Fibroblast of skin of abdomen (primary cell): Measurements from ENCODE around the gene MCAT. TPM values are rescaled to one million over a fixed set of nuclear protein-coding genes. Genes with fewer than 3 reads are reported as not detected.

ENCODE experiments used
- DNase-seq: peaks from one replicate; pipeline ENCODE4 v3.0.0-alpha.2; 2013
- polyA plus RNA-seq, 2 experiments: library from polyadenylated mRNA; unstranded; fragments of 120-200 nt; gene quantifications; one replicate each; pipeline ENCODE4 v1.2.1, GENCODE V29; 2013; ENCODE audit not compliant: insufficient read length in 2 of 2

Gene MCAT
- 10.3 TPM for polyA plus RNA-seq (2013, experiment 1 of 2; ENCODE audit: insufficient read length)
- polyA plus RNA-seq (2013, experiment 2 of 2; ENCODE audit: insufficient read length): 11.5 TPM

DNA sequence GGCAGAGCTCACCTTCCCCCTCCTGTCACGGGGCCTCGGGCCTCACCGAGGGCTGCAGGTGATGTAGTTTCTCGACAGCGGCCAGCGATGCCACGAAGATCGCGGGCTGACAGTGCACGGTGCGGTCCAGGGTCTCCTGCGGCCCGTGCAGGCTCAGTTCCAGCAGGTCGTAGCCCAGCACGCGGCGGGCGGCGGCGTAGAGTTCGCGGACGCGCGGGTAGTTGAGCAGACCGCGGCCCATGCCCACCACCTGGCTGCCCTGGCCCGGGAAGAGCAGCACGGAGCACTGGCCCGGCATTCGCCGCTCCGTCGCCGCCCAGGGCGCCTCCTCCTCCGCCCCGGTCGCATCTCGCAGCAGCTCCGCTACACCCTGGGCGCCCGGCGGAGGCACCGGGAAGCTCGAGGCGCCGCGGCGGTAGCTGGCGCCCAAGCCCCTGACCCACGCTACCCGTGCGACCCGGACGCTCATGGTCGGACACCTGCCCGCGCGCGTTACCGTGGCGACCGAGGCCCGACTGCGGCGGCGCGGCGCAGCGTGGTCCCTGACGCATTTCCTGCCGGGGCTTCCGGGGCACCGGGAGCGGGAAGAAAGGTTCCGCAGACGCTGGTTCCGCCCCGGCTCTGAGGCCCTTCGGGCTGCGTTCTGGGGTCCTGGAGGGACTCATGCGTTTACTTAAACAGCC, at the start of gene MCAT:
Gene MCAT, minus strand, starts transcription at position 519 of the 683 bp plus-strand sequence. Its CDS starts 50 bp downstream, at position 469.
- DNase-seq: peak; percentile 72

- DNase-seq: no peak
Observed at GRCh38 chr22:43191831-43192230, 48.6 kb upstream of the MCAT start.

DNA sequence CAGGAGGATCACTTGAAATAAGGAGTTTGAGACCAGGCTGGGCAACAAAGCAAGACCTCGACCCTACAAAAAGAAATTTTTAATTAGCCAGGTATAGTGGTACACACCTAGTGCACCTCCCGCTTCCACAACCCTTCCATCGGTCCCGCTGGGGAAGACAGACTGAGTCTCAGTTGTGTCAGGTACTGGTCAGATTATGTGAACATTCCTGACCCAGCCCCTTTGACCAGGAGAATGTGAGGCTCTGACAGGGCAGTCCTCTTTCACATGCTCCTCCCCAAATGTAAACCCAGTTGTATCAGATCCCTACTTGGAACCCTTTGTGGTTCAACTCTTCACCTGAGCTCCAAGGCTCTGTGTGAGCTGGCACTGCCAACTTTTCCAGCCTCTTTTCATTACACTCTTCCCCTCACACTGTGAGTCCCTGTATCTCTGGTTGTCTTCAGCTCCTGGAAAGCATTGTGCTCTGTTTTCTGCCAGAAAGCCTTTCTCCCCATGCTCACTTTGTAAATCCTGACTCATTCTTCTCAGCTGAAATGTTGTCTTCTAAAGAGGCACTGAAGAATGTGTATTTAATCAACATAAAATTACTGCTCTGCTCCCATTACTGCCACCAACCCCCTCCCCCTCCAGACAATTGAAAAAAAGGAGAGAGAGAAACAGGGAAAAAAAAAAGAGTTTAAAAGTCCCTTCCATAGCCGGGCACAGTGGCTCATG, 45.8 kb upstream of the MCAT start:
- no peak for DNase-seq

- DNase-seq: peak; percentile 95
Observed at GRCh38 chr22:43187171-43188099, 44.2 kb upstream of the MCAT start.

- DNase-seq: peak; percentile 64
Observed at GRCh38 chr22:43186272-43187170, 43.3 kb upstream of the MCAT start, which contains the start of gene TTLL12. Gene TTLL12, minus strand, starts transcription at chr22:43187134. Its CDS starts 65 bp downstream, at chr22:43187069.

DNA sequence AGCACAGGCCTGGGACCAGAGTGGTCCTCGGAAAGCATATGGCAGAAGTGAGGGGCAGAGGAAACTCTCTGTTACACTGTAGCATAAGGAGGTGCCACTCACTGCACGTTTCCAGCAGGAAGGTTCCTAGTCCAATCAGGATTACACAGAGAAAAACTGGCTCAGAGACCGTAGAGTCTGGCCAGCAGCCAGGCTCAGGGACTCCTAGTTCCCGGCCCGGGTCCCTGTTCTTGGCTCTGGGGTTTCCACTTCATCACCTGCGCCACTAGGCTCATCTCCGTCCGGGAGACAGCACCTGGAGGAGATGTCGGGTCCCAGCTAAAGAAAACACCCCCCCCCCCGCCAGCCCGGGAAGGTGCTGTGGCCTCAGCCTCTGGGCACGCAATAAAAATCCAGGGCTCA, 42.7 kb upstream of the MCAT start:
- DNase-seq: no peak

GRCh38 chr22:43183496-43184277, 40.5 kb upstream of the MCAT start:
- DNase-seq: no peak

DNA sequence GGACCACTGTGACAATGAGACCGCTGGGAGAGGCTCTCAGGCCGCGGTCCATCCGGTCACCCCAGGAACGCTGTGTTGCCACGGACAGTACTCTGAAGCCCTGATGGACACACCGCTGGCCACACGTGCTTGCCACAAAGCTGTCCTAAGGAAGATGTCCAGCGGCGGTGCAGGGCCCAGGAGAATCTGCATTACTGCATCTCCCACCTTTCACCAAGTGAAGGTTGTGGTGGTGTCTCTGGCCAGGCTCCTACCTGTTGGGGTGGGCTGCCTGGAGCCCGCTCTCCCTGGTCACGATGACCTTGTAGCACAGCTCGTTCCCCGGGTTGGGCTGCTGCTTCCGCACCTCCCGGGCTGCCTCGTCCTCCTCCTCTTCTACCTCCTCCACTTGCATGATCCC, 39.5 kb upstream of the MCAT start:
- DNase-seq: no peak

- no peak for DNase-seq
Observed at GRCh38 chr22:43182118-43182517, 38.9 kb upstream of the MCAT start.

GRCh38 chr22:43181321-43182076, 38.3 kb upstream of the MCAT start:
- no peak for DNase-seq

GRCh38 chr22:43180670-43181069, 37.5 kb upstream of the MCAT start:
- no peak for DNase-seq

DNA sequence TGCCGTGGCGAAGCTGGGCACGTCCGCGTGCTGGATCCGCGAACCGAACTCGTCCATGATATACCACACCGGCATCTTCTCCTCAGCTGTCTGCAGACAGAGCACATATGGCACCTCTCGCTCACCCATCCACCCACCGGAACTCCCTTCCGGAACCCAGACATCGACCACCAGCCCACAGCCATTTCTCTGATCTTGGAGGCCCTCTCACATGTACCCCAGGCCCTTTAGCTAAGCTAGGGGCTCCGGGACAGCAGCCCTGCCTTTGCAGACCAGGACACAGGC, 36.7 kb upstream of the MCAT start:
- DNase-seq: no peak

GRCh38 chr22:43179146-43179910, 36.1 kb upstream of the MCAT start:
- no peak for DNase-seq

DNA sequence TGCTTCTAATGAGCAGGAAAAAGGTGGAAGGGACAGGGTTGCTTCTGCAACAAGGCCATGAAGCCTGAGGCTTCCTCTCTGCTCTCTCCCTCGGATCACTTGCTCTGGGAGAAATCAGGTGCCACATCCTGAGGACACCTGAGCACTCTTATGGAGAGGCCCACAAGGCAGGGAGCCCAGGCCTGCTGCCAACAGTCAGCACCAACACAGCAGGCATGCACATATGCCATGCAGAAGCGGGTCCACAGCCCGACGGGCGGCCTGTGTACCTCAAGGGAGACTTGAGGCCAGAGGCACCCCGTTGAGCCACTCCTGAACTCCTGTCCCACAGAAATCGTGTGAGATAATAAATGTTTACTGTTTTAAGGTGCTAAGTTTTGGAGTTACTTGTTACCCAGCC, 34.3 kb upstream of the MCAT start:
- DNase-seq: no peak

DNA sequence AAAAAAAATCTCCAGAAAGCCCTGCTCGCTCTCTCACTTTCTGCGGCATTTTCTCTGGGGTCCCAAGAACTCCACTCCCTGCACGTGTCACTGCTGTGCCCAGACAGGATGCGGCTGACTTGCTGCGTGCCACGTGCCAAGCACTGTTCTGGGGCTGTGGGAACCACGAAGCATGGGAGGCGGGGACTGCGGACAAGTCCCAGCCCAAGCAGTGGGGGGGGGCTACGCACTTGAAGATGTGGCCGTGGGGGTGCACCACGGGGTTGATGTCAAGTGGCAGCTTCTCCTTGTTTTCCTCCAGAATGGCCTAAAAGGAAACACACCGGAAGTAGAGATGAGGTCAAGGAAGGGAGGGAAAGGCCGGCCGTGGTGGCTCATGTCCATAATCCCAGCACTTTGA, 32.9 kb upstream of the MCAT start:
- DNase-seq: no peak

GRCh38 chr22:43174941-43175531, 31.8 kb upstream of the MCAT start:
- no peak for DNase-seq

- DNase-seq: no peak
Observed at GRCh38 chr22:43173976-43174720, 30.9 kb upstream of the MCAT start.

DNA sequence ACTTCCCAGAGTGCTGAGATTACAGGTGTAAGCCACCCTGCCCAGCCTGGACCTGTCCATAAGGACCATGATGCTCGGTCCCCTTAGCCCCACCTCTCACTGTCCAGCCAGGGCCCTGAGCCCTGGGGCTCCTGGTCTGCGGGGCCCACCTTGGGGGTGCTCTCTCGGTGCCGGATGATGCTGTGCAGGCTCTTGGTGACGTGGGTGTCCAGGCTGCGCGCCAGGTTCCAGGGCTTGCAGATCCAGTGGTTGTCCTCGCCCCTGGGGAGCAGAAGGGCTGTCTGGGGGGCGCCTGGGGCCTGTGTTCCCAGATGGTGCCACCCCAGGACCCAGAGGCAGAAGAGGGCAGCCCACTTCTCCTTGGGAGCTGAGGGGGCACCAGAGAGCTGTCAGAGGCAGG, 30.4 kb upstream of the MCAT start:
- DNase-seq: no peak
